ENCODE data around the gene TAF4B. TPM values are rescaled to one million over a fixed set of nuclear protein-coding genes. Genes with fewer than 3 reads are reported as not detected.

The TAF4B gene
- total and polyA plus RNA-seq, 12 donors = 2.2 to 15.7 (median 5.6) TPM

DNA sequence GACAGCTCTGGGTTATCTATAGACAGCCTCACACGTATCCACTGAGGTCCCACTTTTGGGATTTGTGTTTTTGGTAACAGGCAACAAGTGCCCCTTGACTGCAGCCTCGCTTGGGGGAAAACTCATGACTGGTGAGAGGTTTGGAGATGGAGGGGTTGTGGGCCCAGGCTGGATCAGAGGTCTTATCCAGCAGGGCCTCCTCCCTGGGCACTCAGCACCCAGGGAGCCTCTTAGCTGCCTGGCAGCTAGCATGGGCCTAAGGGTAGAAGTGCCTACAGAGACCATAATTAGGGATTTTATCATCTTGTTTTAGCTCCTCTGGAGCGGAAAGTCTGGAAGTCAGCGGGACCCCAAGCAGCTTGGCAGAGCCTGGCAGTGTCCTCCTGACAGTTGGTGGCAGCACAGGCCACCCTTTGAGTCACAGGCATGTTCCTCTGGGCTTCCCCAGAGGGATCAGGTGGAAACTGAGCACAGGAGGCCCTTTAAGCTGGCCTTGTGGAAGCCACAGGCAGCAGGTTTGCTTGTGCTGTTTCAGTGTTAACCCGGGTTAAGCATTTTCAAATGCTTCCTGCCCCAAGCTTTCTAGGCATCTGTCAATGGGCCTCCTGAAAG lies 179.1 kb downstream of the TAF4B start:
- Histone ChIP-seq H3K4me1 (replicated peaks in 1 of 2) (no peaks in the 10 kb centered on the region), H3K4me3 (no peak overlapping the region), H3K27ac (no peak overlapping the region), H3K27me3 (no peaks in the 10 kb centered on the region), H3K9me3 (replicated peaks in 1 of 3) (no peaks in the 10 kb centered on the region), H3K36me3 (replicated peaks in 1 of 2) (no peaks in the 10 kb centered on the region)
- intact Hi-C loops (cut with DNase I) = loop anchor here (10.0 kb wide), 4 partner anchors 140 to 400 kb away; partner anchors contain the start of gene KCTD1 (in 1 of the 2)
- 54 to 81% (median 66%) methylated on average over 3 to 5 of the region's 5 CpGs for WGBS, 4 donors
- no peak for TF ChIP-seq POLR2A (IDR thresholded peaks at IDR 0.05)
- TF ChIP-seq, protein P1, sequence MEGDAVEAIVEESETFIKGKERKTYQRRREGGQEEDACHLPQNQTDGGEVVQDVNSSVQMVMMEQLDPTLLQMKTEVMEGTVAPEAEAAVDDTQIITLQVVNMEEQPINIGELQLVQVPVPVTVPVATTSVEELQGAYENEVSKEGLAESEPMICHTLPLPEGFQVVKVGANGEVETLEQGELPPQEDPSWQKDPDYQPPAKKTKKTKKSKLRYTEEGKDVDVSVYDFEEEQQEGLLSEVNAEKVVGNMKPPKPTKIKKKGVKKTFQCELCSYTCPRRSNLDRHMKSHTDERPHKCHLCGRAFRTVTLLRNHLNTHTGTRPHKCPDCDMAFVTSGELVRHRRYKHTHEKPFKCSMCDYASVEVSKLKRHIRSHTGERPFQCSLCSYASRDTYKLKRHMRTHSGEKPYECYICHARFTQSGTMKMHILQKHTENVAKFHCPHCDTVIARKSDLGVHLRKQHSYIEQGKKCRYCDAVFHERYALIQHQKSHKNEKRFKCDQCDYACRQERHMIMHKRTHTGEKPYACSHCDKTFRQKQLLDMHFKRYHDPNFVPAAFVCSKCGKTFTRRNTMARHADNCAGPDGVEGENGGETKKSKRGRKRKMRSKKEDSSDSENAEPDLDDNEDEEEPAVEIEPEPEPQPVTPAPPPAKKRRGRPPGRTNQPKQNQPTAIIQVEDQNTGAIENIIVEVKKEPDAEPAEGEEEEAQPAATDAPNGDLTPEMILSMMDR (IDR thresholded peaks at IDR 0.05) = peak; percentile 21 to 59 (median 50)
- DNase-seq = peak; percentile 43 to 83 (median 64)

DNA sequence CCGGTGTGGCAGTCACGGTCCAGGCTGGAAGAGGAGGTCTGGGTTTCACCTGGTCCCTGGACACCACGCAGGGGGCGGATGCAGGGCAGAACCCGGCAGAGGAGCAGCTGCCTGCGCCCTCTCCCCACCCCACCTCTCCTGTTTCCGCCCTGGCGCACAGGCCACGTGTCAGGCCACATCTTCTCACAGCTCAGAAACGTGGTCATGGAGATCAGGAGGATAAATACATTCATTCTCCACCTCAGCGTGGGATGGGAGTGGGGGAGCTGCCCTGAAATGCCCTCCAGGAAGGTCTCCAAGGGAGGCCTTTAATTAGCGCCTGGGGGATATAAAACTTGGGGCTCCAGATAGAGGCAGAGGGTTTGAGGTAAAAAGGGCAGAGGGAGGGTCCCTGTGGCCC lies 180.1 kb downstream of the TAF4B start:
- H3K27ac ChIP-seq = no peak overlapping the region
- no peaks in the 10 kb centered on the region for H3K27me3 ChIP-seq
- H3K4me3 ChIP-seq = no peak overlapping the region
- WGBS, 4 donors = 87 to 95% (median 91%) methylated on average over 6 to 12 of the region's 12 CpGs
- no peaks in the 10 kb centered on the region for H3K9me3 ChIP-seq (replicated peaks in 1 of 3)
- no peaks in the 10 kb centered on the region for H3K36me3 ChIP-seq (replicated peaks in 1 of 2)
- TF ChIP-seq POLR2A (IDR thresholded peaks at IDR 0.05) = no peak
- TF ChIP-seq, protein P1 (IDR thresholded peaks at IDR 0.05) = no peak
- intact Hi-C loops (cut with DNase I) = loop anchor here (10.0 kb wide), 4 partner anchors 138 to 398 kb away; partner anchors contain the start of gene KCTD1 (in 1 of the 2)
- DNase-seq = no peak
- H3K4me1 ChIP-seq (replicated peaks in 1 of 2) = no peaks in the 10 kb centered on the region

DNA sequence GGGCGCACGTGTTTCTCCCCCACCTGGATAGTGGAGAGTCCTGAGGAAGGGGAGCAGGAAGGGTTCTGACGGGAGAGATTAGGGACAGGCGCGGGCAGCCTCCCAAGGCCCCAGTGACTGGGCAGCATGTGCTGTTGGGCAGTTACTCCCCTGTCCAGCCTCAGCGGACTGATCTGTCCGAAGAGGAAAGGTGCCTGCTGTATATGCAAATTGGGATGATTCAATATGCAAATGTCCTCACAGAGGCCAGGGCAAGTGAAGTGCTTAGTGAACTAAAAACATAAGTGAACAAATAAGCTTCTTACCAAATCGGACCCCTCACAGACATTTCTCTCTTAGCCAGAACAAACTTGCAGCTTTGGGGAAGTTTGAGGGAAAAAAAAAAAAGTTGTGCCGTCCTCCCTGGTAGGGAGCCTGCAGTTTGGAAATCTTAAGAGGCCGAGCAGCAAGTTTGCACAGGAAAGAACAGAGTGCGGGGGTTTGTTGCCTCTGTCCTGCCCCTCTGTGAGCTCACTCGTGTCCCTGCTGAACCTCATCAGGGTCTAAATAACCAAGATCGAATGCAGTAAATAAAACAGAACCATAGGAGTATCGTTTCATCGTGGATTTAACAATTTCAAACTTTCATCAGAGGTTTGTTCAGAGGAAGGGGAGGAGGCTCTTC lies 180.7 kb downstream of the TAF4B start:
- Histone ChIP-seq H3K27ac (no peak overlapping the region), H3K9me3 (replicated peaks in 1 of 3) (no peaks in the 10 kb centered on the region), H3K27me3 (no peaks in the 10 kb centered on the region), H3K4me3 (no peak overlapping the region), H3K36me3 (replicated peaks in 1 of 2) (no peaks in the 10 kb centered on the region), H3K4me1 (replicated peaks in 1 of 2) (no peaks in the 10 kb centered on the region)
- intact Hi-C loops (cut with DNase I) = loop anchor here (10.0 kb wide), 4 partner anchors 138 to 398 kb away; partner anchors contain the start of gene KCTD1 (in 1 of the 2)
- 84 to 89% (median 86%) methylated on average over 15 of the region's 15 CpGs for WGBS, 4 donors
- no peak for TF ChIP-seq POLR2A (IDR thresholded peaks at IDR 0.05)
- TF ChIP-seq, protein P1 (IDR thresholded peaks at IDR 0.05) = no peak
- no peak for DNase-seq

DNA sequence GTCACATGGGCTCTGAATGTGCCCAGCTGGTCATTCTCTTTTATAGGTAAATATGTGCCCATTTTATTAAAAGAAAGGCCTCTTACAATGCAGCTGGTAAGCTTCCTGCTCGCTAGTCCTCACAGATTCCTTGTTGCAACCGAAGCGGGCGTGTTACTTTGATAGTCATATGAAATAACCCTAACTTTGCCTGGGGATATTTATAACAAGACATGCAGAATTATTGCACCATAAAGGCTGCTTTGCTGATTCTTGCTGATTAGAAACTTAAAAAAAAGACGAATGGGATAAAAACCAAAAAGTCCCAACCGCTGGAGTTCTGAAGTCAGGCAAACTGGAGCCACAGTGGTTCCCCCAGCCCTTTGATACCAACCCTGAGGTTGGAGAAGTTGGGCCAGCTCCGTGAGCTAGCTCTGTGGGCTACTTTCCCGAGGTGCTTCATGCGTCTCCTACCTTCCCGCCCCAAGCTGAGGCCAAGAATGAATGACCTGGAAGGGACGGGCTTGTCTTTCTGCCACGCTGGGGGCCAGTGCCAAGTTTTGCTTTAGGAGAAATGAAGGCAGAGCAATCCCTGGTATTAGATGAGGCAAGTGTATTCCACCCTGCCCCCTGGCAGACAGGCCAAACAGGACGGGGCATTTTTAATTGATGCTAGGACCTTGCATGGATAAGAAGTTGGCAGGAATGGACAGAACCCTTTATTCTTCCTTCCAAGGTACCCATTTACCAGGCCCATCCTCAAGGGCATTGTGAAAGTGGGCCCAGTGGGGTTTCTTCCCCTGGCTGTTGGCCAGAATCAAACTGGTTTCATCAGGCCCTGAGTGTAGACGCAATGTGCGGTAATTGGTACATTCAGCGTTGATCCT lies 181.7 kb downstream of the TAF4B start:
- Histone ChIP-seq H3K27me3 (no peaks in the 10 kb centered on the region), H3K9me3 (replicated peaks in 1 of 3) (no peaks in the 10 kb centered on the region), H3K4me3 (no peak overlapping the region), H3K27ac (no peak overlapping the region), H3K4me1 (replicated peaks in 1 of 2) (no peaks in the 10 kb centered on the region), H3K36me3 (replicated peaks in 1 of 2) (no peaks in the 10 kb centered on the region)
- WGBS, 4 donors = 88 to 96% (median 91%) methylated on average over 14 to 16 of the region's 16 CpGs
- TF ChIP-seq, protein P1 (IDR thresholded peaks at IDR 0.05) = no peak
- no peak for TF ChIP-seq POLR2A (IDR thresholded peaks at IDR 0.05)
- no peak for DNase-seq
- intact Hi-C loops (cut with DNase I) = loop anchor here (10.0 kb wide), 4 partner anchors 137 to 397 kb away; partner anchors contain the start of gene KCTD1 (in 1 of the 2)
